Natural killer cell (primary cell): ENCODE measurements around the gene SLC17A9. TPM values are rescaled to one million over a fixed set of nuclear protein-coding genes. Genes with fewer than 3 reads are reported as not detected.
A peak's percentile ranks its signal among the peaks of the same experiment; 100 is the strongest.

Source experiments
- ATAC-seq, 3 donors: fragments of 150-1000 bp in 2 of 3; fragments of 200-7000 bp in 1 of 3; cut with Tn5 transposase; 1 replicate in 1 of 3; 2 replicates in 2 of 3; pipeline ENCODE4 v1.10.0; 2021; ENCODE audit warnings: mild to moderate bottlenecking in 2 of 3, moderate library complexity in 2 of 3
- DNase-seq, 2 donors: peaks; one replicate each; pipeline versions ENCODE4 v3.0.0 to v3.0.0-alpha.2; 2013 to 2021; ENCODE audit warnings: mixed read lengths in 1 of 2
- H3K27ac ChIP-seq: one replicate; pipeline ENCODE4 v1.5.1; 2013; ENCODE audit warnings: mild to moderate bottlenecking, low read length
- H3K27me3 ChIP-seq: one replicate; pipeline ENCODE4 v1.6.1; 2013; ENCODE audit warnings: low read length; ENCODE audit not compliant: control insufficient read depth, insufficient read depth
- H3K36me3 ChIP-seq: one replicate; pipeline ENCODE4 v1.6.1; 2013; ENCODE audit warnings: low read length; ENCODE audit not compliant: control insufficient read depth, insufficient read depth
- H3K4me1 ChIP-seq: one replicate; pipeline ENCODE4 v1.6.1; 2013; ENCODE audit warnings: low read length; ENCODE audit not compliant: control insufficient read depth, insufficient read depth
- H3K4me3 ChIP-seq: one replicate; pipeline ENCODE4 v1.5.1; 2013; ENCODE audit warnings: low read length
- H3K9me3 ChIP-seq: one replicate; pipeline ENCODE4 v1.6.1; 2013; ENCODE audit warnings: low read length; ENCODE audit not compliant: control insufficient read depth, insufficient read depth
- H3K27ac Mint-ChIP-seq, 2 donors: one replicate each; pipeline ENCODE4 v1.8.0; 2022; ENCODE audit warnings: mild to moderate bottlenecking in 2 of 2, mixed read lengths in 2 of 2, moderate library complexity in 1 of 2
- H3K27me3 Mint-ChIP-seq, 2 donors: one replicate each; pipeline ENCODE4 v1.8.0; 2022; ENCODE audit warnings: low read depth in 2 of 2, mixed read lengths in 2 of 2
- H3K36me3 Mint-ChIP-seq: one replicate; pipeline ENCODE4 v1.8.0; 2022; ENCODE audit warnings: mixed read lengths
- H3K4me1 Mint-ChIP-seq, 2 donors: one replicate each; pipeline ENCODE4 v1.8.0; 2022; ENCODE audit warnings: mixed read lengths in 2 of 2
- H3K4me3 Mint-ChIP-seq: one replicate; pipeline ENCODE4 v1.8.0; 2022; ENCODE audit warnings: mild to moderate bottlenecking, moderate library complexity, mixed read lengths
- H3K9me3 Mint-ChIP-seq, 2 donors: one replicate each; pipeline ENCODE4 v1.8.0; 2022; ENCODE audit warnings: mixed read lengths in 2 of 2
- WGBS: methylation state at CpG from one replicate; pipeline ENCODE4 v1.1.7; 2013; ENCODE audit warnings: missing lambda C conversion rate; ENCODE audit not compliant: insufficient coverage; 5-methylcytosine and 5-hydroxymethylcytosine counted together
- intact Hi-C: fragments of 100-400 bp; cut with micrococcal nuclease; formaldehyde crosslinking; loops from one replicate; pipeline ENCODE4 v1.14.2; 2022
- total RNA-seq, 4 donors: library from RNA; stranded (reverse); fragments of 120-200 nt in 1 of 4; gene quantifications; one replicate each; pipeline versions ENCODE4 v1.2.3 to v1.2.4, GENCODE V29; 2013 to 2022
- TF ChIP-seq, protein P1 (sequence below): fragments of 200-600 bp; IDR thresholded peaks from one replicate; pipeline ENCODE4 v1.8.0; 2022; ENCODE audit warnings: antibody characterized with exemption

The SLC17A9 gene
- total RNA-seq, 3 donors from 2014 or later (not counting 1 experiment from before 2014, with no cell fraction given), result 22.3 to 24.0 (median 23.8) TPM

DNA sequence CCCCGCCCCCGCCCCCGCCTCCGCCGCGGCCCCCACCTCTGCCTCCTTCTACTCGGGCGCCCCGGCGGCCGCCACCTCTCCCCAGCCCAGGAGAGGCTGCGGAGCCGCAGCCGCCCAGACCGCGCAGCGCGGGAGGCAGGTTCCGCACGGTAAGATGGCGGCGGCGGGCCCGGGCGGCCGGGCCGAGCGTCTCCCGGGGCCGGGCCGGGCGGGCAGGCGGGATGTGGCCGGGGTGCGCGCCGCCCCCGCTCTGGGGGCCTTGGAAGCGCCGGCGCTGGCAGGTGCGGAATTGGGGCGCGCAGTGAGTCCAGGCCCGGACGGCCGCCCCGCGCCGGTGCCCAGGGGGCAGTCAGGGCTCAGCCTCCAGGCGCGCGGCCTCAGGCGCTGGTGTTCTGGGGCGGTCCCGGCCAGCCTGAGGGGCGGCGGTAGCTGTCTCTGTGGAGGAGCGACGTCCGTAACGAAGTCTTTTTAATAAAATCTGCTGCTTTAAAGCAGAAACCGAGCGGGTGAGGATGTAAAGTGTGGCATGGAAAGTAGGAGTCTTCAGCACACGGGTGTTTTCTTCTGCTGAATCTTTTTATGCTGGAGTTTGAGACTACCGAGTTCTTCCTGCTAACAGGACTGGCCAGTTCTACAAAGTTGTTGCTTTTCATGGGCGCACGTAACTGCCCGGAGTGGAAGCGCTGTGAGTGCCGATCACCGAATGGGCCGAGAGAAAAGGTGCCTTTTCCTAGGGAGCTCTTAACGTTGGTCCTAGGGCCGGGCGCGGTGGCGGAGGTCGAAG, 14.2 kb upstream of the SLC17A9 start, which contains the start of gene GID8:
TSS of gene GID8 (plus strand) at position 43 of the 784 bp plus-strand sequence. CDS start 3,356 bp downstream, outside the sequence.
- TF ChIP-seq, protein P1, sequence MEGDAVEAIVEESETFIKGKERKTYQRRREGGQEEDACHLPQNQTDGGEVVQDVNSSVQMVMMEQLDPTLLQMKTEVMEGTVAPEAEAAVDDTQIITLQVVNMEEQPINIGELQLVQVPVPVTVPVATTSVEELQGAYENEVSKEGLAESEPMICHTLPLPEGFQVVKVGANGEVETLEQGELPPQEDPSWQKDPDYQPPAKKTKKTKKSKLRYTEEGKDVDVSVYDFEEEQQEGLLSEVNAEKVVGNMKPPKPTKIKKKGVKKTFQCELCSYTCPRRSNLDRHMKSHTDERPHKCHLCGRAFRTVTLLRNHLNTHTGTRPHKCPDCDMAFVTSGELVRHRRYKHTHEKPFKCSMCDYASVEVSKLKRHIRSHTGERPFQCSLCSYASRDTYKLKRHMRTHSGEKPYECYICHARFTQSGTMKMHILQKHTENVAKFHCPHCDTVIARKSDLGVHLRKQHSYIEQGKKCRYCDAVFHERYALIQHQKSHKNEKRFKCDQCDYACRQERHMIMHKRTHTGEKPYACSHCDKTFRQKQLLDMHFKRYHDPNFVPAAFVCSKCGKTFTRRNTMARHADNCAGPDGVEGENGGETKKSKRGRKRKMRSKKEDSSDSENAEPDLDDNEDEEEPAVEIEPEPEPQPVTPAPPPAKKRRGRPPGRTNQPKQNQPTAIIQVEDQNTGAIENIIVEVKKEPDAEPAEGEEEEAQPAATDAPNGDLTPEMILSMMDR, result no peak
- H3K27ac Mint-ChIP-seq, result peak within 1 kb of the TSS; percentile 91 to 92
- Histone ChIP-seq H3K9me3 (no peaks in the 10 kb centered on the region), H3K27me3 (no peaks in the 10 kb centered on the region), H3K4me1 (peaks cover 31% of the 10 kb centered on the region), H3K4me3 (peak within 1 kb of the TSS; percentile 75), H3K36me3 (peaks cover 19% of the 10 kb centered on the region), H3K27ac (peak within 1 kb of the TSS; percentile 75)
- no peaks in the 10 kb centered on the region for H3K36me3 Mint-ChIP-seq
- peak; percentile 59 to 75 (median 65) for ATAC-seq
- no peaks in the 10 kb centered on the region for H3K9me3 Mint-ChIP-seq
- intact Hi-C loops, result loop anchor here (10.0 kb wide), 1 partner anchor 133 kb away; the partner anchor contains the start of gene OGFR
- no peaks in the 10 kb centered on the region for H3K27me3 Mint-ChIP-seq
- peaks cover 36 to 39% of the 10 kb centered on the region in 2 donors for H3K4me1 Mint-ChIP-seq
- peak; percentile 62 to 69 for DNase-seq
- under 1% methylated on average over 73 of the region's 79 CpGs for WGBS
- H3K4me3 Mint-ChIP-seq, result peak within 1 kb of the TSS; percentile 95

DNA sequence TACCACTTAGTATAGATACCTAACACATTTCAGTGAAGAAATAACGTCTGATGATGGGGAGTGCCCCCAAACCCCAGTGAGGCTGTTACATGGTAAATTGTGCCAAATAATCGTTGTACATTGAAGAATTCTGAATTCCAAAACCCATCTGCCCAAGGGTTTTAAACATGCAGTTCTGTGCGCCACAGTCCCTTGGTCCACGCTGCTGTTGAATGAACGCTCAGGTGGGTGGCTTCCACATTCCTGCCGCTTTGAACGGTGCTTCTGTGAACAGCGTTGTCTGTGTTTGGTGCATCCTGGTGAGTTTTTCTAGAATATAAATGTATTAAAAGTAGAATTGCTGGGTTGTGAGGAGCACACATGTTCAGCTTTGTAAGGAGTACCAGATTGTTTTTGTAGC, 11.6 kb upstream of the SLC17A9 start:
- TF ChIP-seq, protein P1, result no peak
- H3K27me3 Mint-ChIP-seq, result no peaks in the 10 kb centered on the region
- ATAC-seq (no peak), DNase-seq (no peak)
- no peak overlapping the region for H3K4me3 ChIP-seq
- H3K36me3 Mint-ChIP-seq, result peaks cover 10% of the 10 kb centered on the region
- intact Hi-C loops, result no loop called here
- H3K4me3 Mint-ChIP-seq, result no peak overlapping the region
- 90% methylated on average over 8 of the region's 8 CpGs for WGBS
- no peaks in the 10 kb centered on the region for H3K9me3 Mint-ChIP-seq
- peak overlapping the region in 1 of 2 donors; percentile 91 for H3K27ac Mint-ChIP-seq
- no peak overlapping the region for H3K27ac ChIP-seq
- H3K9me3 ChIP-seq, result no peaks in the 10 kb centered on the region
- peaks cover 29% of the 10 kb centered on the region for H3K4me1 ChIP-seq
- peaks cover 45% of the 10 kb centered on the region for H3K36me3 ChIP-seq
- H3K27me3 ChIP-seq, result no peaks in the 10 kb centered on the region
- peaks cover 36 to 39% of the 10 kb centered on the region in 2 donors for H3K4me1 Mint-ChIP-seq

DNA sequence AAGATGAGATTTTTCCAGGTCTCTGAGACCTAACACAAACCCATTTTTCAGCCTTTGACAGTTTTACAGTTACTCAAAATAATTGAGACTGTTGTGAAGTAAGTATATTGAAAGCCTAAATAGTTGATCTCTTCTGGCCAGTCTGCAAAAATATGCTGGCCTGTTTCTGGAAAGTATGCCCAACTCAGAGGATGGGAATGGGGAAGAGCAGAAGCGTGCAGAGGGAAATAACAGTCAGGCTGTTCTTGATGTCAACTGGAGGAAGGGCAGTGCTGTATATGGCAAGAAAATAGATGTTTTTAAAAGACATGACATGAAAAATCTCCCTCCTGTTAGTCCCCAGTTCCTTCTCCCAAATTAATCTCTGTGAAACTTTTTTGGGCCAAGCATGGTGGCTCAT, 10.7 kb upstream of the SLC17A9 start:
- no peak for ATAC-seq
- intact Hi-C loops, result no loop called here
- TF ChIP-seq, protein P1, result no peak
- no peak overlapping the region for H3K4me3 Mint-ChIP-seq
- WGBS, result 100% methylated on average over 1 of the region's 1 CpG
- no peak for DNase-seq
- H3K27ac Mint-ChIP-seq, result peak overlapping the region in 1 of 2 donors; percentile 18
- H3K4me3 ChIP-seq, result no peak overlapping the region
- peaks cover 54% of the 10 kb centered on the region for H3K36me3 ChIP-seq
- peaks cover 34 to 38% of the 10 kb centered on the region in 2 donors for H3K4me1 Mint-ChIP-seq
- H3K9me3 Mint-ChIP-seq, result no peaks in the 10 kb centered on the region
- no peaks in the 10 kb centered on the region for H3K9me3 ChIP-seq
- peaks cover 20% of the 10 kb centered on the region for H3K4me1 ChIP-seq
- H3K36me3 Mint-ChIP-seq, result peaks cover 10% of the 10 kb centered on the region
- no peaks in the 10 kb centered on the region for H3K27me3 Mint-ChIP-seq
- no peaks in the 10 kb centered on the region for H3K27me3 ChIP-seq
- no peak overlapping the region for H3K27ac ChIP-seq
